ENCODE data around the gene GPC5.
"Not testable (repeated sequence)": the region's sequence is repeated elsewhere in the genome, so short reads cannot be mapped to it uniquely, and the experiment has no call there.

Gene GPC5

DNA sequence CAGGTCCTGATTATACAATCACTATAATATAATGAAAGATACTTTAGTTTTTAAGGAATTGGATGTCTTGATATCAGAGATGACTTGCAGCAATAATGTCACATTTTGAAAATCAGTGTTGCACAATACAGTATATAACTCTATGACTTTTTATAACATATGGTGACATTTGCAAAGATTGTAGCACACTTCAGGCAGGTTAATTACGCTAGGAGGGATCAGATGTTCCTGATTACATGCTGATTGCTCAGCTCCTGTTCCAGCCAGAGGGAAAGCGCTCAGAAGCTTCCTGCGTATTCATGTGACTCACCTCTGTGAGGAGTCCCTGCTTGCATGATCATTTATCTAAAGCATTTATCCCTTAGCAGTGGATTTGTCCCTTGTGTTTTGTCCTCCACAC is 265.6 kb downstream of the GPC5 start:
- no peak overlapping the region for H3K9ac ChIP-seq (ENCODE audit: low read length)
- H3K4me3 ChIP-seq (ENCODE audit: insufficient read depth, low read length, poor library complexity, severe bottlenecking), result no peak overlapping the region
- no peaks in the 10 kb centered on the region for H3K27me3 ChIP-seq (ENCODE audit: low read length)
- no peak for TF ChIP-seq CTCF (IDR thresholded peaks at IDR 0.05; ENCODE audit: insufficient read depth, low read length, poor library complexity, severe bottlenecking)
- no peak for TF ChIP-seq EZH2phosphoT487 (conservative IDR thresholded peaks at IDR 0.05; ENCODE audit: low read length)
- no peak overlapping the region for H3K27ac ChIP-seq (ENCODE audit: low read depth, low read length)
- H2AFZ ChIP-seq (ENCODE audit: low read depth, low read length, severe bottlenecking), result no peak overlapping the region
- no peaks in the 10 kb centered on the region for H3K79me2 ChIP-seq (ENCODE audit: insufficient read depth, low read length)
- no peaks in the 10 kb centered on the region for H3K9me3 ChIP-seq (ENCODE audit: insufficient read depth, low read length)
- no peaks in the 10 kb centered on the region for H3K36me3 ChIP-seq (ENCODE audit: low read length)
- no peaks in the 10 kb centered on the region for H3K9me2 ChIP-seq (replicated peaks; ENCODE audit: insufficient read depth, low read length)
- no peaks in the 10 kb centered on the region for H4K20me1 ChIP-seq (ENCODE audit: low read depth, low read length)
- no peak overlapping the region for H3K4me2 ChIP-seq (ENCODE audit: low read depth, low read length, poor library complexity, severe bottlenecking)
- no peaks in the 10 kb centered on the region for H3F3A ChIP-seq (ENCODE audit: insufficient read depth)

DNA sequence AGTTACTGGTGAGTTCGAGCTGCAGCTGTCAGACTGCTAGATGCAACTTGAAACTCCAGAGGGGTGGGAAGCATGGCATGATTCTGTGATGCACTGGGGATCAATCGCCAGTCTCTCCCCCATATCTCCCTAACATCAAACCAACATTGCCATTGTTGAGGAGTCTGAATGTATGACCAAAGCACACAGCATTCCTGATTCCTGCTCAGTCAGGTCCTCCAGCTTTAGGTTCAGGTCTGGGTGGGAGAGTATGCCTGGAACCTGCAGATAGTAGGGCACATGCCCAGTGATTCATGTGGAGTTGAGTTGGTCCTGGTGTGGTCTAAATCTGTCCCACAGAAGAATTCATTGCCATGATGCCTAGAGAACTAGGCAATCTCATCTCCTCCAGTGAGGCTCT is 269.1 kb downstream of the GPC5 start:
- Histone ChIP-seq H3K9me3 (ENCODE audit: insufficient read depth, low read length) (no peaks in the 10 kb centered on the region), H4K20me1 (ENCODE audit: low read depth, low read length) (no peaks in the 10 kb centered on the region), H3K27me3 (ENCODE audit: low read length) (no peaks in the 10 kb centered on the region), H3K9ac (ENCODE audit: low read length) (no peak overlapping the region), H3K79me2 (ENCODE audit: insufficient read depth, low read length) (no peaks in the 10 kb centered on the region), H3K27ac (ENCODE audit: low read depth, low read length) (no peak overlapping the region), H3K4me2 (ENCODE audit: low read depth, low read length, poor library complexity, severe bottlenecking) (no peak overlapping the region), H3K36me3 (ENCODE audit: low read length) (no peaks in the 10 kb centered on the region), H3K4me3 (ENCODE audit: insufficient read depth, low read length, poor library complexity, severe bottlenecking) (no peak overlapping the region), H2AFZ (ENCODE audit: low read depth, low read length, severe bottlenecking) (no peak overlapping the region), H3K9me2 (replicated peaks; ENCODE audit: insufficient read depth, low read length) (no peaks in the 10 kb centered on the region), H3F3A (ENCODE audit: insufficient read depth) (no peaks in the 10 kb centered on the region)
- no peak for TF ChIP-seq CTCF (IDR thresholded peaks at IDR 0.05; ENCODE audit: insufficient read depth, low read length, poor library complexity, severe bottlenecking)
- no peak for TF ChIP-seq EZH2phosphoT487 (conservative IDR thresholded peaks at IDR 0.05; ENCODE audit: low read length)

GRCh38 chr13:91668866-91669495 is 270.6 kb downstream of the GPC5 start:
- H3F3A ChIP-seq (ENCODE audit: insufficient read depth), result no peaks in the 10 kb centered on the region
- no peak overlapping the region for H3K4me3 ChIP-seq (ENCODE audit: insufficient read depth, low read length, poor library complexity, severe bottlenecking)
- no peaks in the 10 kb centered on the region for H3K79me2 ChIP-seq (ENCODE audit: insufficient read depth, low read length)
- H3K36me3 ChIP-seq (ENCODE audit: low read length), result no peaks in the 10 kb centered on the region
- H3K9me2 ChIP-seq (replicated peaks; ENCODE audit: insufficient read depth, low read length), result no peaks in the 10 kb centered on the region
- H2AFZ ChIP-seq (ENCODE audit: low read depth, low read length, severe bottlenecking), result no peak overlapping the region
- H3K4me2 ChIP-seq (ENCODE audit: low read depth, low read length, poor library complexity, severe bottlenecking), result no peak overlapping the region
- no peak for TF ChIP-seq EZH2phosphoT487 (conservative IDR thresholded peaks at IDR 0.05; ENCODE audit: low read length)
- TF ChIP-seq CTCF (IDR thresholded peaks at IDR 0.05; ENCODE audit: insufficient read depth, low read length, poor library complexity, severe bottlenecking), result no peak
- H3K9me3 ChIP-seq (ENCODE audit: insufficient read depth, low read length), result no peaks in the 10 kb centered on the region
- no peaks in the 10 kb centered on the region for H4K20me1 ChIP-seq (ENCODE audit: low read depth, low read length)
- H3K27me3 ChIP-seq (ENCODE audit: low read length), result no peaks in the 10 kb centered on the region
- H3K9ac ChIP-seq (ENCODE audit: low read length), result no peak overlapping the region
- no peak overlapping the region for H3K27ac ChIP-seq (ENCODE audit: low read depth, low read length)

DNA sequence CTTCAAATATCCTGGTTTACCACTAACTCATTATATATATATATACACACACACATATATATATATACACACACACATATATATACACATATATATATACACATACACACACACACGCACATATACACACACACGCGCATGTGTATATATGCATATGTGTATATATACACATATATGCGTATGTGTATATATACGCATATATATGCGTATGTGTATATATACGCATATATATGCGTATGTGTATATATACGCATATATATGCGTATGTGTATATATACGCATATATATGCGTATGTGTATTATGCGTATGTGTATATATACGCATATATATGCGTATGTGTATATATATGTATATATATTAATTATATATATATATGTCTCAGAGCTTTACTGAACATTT is 275.9 kb downstream of the GPC5 start:
- H3K27me3 ChIP-seq (ENCODE audit: low read length); H4K20me1 ChIP-seq (ENCODE audit: low read depth, low read length); H2AFZ ChIP-seq (ENCODE audit: low read depth, low read length, severe bottlenecking); H3K9ac ChIP-seq (ENCODE audit: low read length); H3F3A ChIP-seq (ENCODE audit: insufficient read depth); H3K4me2 ChIP-seq (ENCODE audit: low read depth, low read length, poor library complexity, severe bottlenecking); H3K79me2 ChIP-seq (ENCODE audit: insufficient read depth, low read length); H3K36me3 ChIP-seq (ENCODE audit: low read length); H3K27ac ChIP-seq (ENCODE audit: low read depth, low read length); H3K4me3 ChIP-seq (ENCODE audit: insufficient read depth, low read length, poor library complexity, severe bottlenecking); H3K9me2 ChIP-seq (replicated peaks; ENCODE audit: insufficient read depth, low read length); H3K9me3 ChIP-seq (ENCODE audit: insufficient read depth, low read length): not testable (repeated sequence)

Measured in SU-DHL-6 (cell line).